ENCODE data around the gene RAET1L.
"Not testable (repeated sequence)": the region's sequence is repeated elsewhere in the genome, so short reads cannot be mapped to it uniquely, and the experiment has no call there.

The RAET1L gene

GRCh38 chr6:150008588-150008987 is 16.7 kb downstream of the RAET1L start:
- H3K27ac ChIP-seq = no peak overlapping the region
- no peak for TF ChIP-seq CTCF (conservative IDR thresholded peaks at IDR 0.05)
- no peak for TF ChIP-seq ZFX (IDR thresholded peaks at IDR 0.05)

- no peak overlapping the region for H3K27ac ChIP-seq
- peak; percentile 72 for TF ChIP-seq CTCF (conservative IDR thresholded peaks at IDR 0.05)
- TF ChIP-seq ZFX (IDR thresholded peaks at IDR 0.05) = no peak
Observed at GRCh38 chr6:150006961-150007464, 18.3 kb downstream of the RAET1L start.

- TF ChIP-seq CTCF (conservative IDR thresholded peaks at IDR 0.05) = no peak
- no peak for TF ChIP-seq ZFX (IDR thresholded peaks at IDR 0.05)
- H3K27ac ChIP-seq = peak overlapping the region; percentile 80; the same call in 1 of the 2 replicates
Observed at GRCh38 chr6:150005761-150006651, 19.3 kb downstream of the RAET1L start.

- no peak for TF ChIP-seq CTCF (conservative IDR thresholded peaks at IDR 0.05)
- TF ChIP-seq ZFX (IDR thresholded peaks at IDR 0.05) = no peak
- H3K27ac ChIP-seq = peak overlapping the region; percentile 80
Observed at GRCh38 chr6:150004783-150005717, 20.3 kb downstream of the RAET1L start.

GRCh38 chr6:150004101-150004782 is 21.1 kb downstream of the RAET1L start:
- TF ChIP-seq ZFX (IDR thresholded peaks at IDR 0.05) = no peak
- no peak for TF ChIP-seq CTCF (conservative IDR thresholded peaks at IDR 0.05)
- H3K27ac ChIP-seq = peak overlapping the region; percentile 80

- not testable (repeated sequence) for H3K27ac ChIP-seq
Observed at GRCh38 chr6:150003599-150003998, 21.7 kb downstream of the RAET1L start.

GRCh38 chr6:150002710-150003109 is 22.6 kb downstream of the RAET1L start:
- H3K27ac ChIP-seq = no peak overlapping the region
- TF ChIP-seq ZFX (IDR thresholded peaks at IDR 0.05) = no peak
- no peak for TF ChIP-seq CTCF (conservative IDR thresholded peaks at IDR 0.05)
